Activated CD4-positive, alpha-beta T cell treated with anti-CD3 and anti-CD28 coated beads for 48 hours (primary cell): ENCODE results near the gene NEU1.
"Not testable (repeated sequence)": the region's sequence is repeated elsewhere in the genome, so short reads cannot be mapped to it uniquely, and the experiment has no call there.

Experiments
- DNase-seq: peaks from one replicate; pipeline ENCODE4 v3.0.0-alpha.2; 2020

NEU1 gene

GRCh38 chr6:31862344-31863235 is at the start of gene NEU1:
Gene NEU1 (minus strand): TSS chr6:31862821. CDS start chr6:31862776, 45 bp downstream.
- DNase-seq = peak; percentile 99

GRCh38 chr6:31911826-31912585 is 49.4 kb upstream of the NEU1 start:
- no peak for DNase-seq

GRCh38 chr6:31909298-31909697 is 46.7 kb upstream of the NEU1 start:
- not testable (repeated sequence) for DNase-seq

- DNase-seq = no peak
Observed at GRCh38 chr6:31908791-31909190, 46.2 kb upstream of the NEU1 start.

GRCh38 chr6:31908255-31908654 is 45.6 kb upstream of the NEU1 start:
- not testable (repeated sequence) for DNase-seq

GRCh38 chr6:31907158-31907813 is 44.7 kb upstream of the NEU1 start:
- DNase-seq = peak; percentile 42

- DNase-seq = not testable (repeated sequence)
Observed at GRCh38 chr6:31906727-31907126, 44.1 kb upstream of the NEU1 start.

GRCh38 chr6:31906122-31906521 is 43.5 kb upstream of the NEU1 start:
- no peak for DNase-seq

- DNase-seq = no peak
Observed at GRCh38 chr6:31905041-31905440, 42.4 kb upstream of the NEU1 start.

- no peak for DNase-seq
Observed at GRCh38 chr6:31903957-31904356, 41.3 kb upstream of the NEU1 start.

- DNase-seq = peak; percentile 88
Observed at GRCh38 chr6:31901953-31902643, 39.5 kb upstream of the NEU1 start, which contains the start of gene ZBTB12. Gene ZBTB12 (minus strand): TSS chr6:31902086. CDS start chr6:31901305, 781 bp downstream.

- peak; percentile 78 for DNase-seq
Observed at GRCh38 chr6:31901415-31901952, 38.9 kb upstream of the NEU1 start.

- no peak for DNase-seq
Observed at GRCh38 chr6:31900917-31901414, 38.3 kb upstream of the NEU1 start.

- no peak for DNase-seq
Observed at GRCh38 chr6:31899882-31900722, 37.5 kb upstream of the NEU1 start.

GRCh38 chr6:31899215-31899614 is 36.6 kb upstream of the NEU1 start:
- DNase-seq = no peak

- DNase-seq = no peak
Observed at GRCh38 chr6:31898383-31899011, 35.9 kb upstream of the NEU1 start.

GRCh38 chr6:31897612-31898382 is 35.2 kb upstream of the NEU1 start, which contains the start of gene EHMT2:
Gene EHMT2 (minus strand): TSS chr6:31897698. CDS start chr6:31897677, 21 bp downstream.
- DNase-seq = peak; percentile 91

GRCh38 chr6:31896856-31897611 is 34.4 kb upstream of the NEU1 start:
- no peak for DNase-seq

- no peak for DNase-seq
Observed at GRCh38 chr6:31896493-31896855, 33.9 kb upstream of the NEU1 start.
